Gastrocnemius medialis (tissue), 4 donors: ENCODE data around the gene ANKRD11. TPM values are rescaled to one million over a fixed set of nuclear protein-coding genes. Genes with fewer than 3 reads are reported as not detected.
A peak's percentile ranks its signal among the peaks of the same experiment; 100 is the strongest.

Experiments used
- ATAC-seq, 2 donors: fragments of 150-250 bp; one replicate each; pipeline ENCODE4 v1.9.1; 2016
- DNase-seq, 2 donors: peaks; one replicate each; pipeline ENCODE4 v3.0.0-alpha.2; 2019
- H3K27ac ChIP-seq, 4 donors: fragments of 200-600 bp; sonication (generic); 1 replicate in 1 of 4; 2 replicates in 3 of 4; pipeline ENCODE4 v1.5.1; 2016 to 2018; ENCODE audit warnings: mild to moderate bottlenecking in 2 of 4, moderate library complexity in 1 of 4
- H3K27me3 ChIP-seq, 3 donors: fragments of 200-600 bp; sonication (generic) in 2 of 3; 1 replicate in 1 of 3; 2 replicates in 2 of 3; pipeline versions ENCODE4 v1.5.1 to v1.6.0; 2016 to 2019; ENCODE audit warnings: mild to moderate bottlenecking in 1 of 3, moderate library complexity in 1 of 3
- H3K36me3 ChIP-seq, 2 donors: fragments of 200-600 bp; sonication (generic) in 1 of 2; one replicate each; pipeline ENCODE4 v1.5.1; 2017 to 2018
- H3K4me1 ChIP-seq, 2 donors: fragments of 200-600 bp; sonication (generic) in 1 of 2; one replicate each; pipeline ENCODE4 v1.5.1; 2016 to 2017; ENCODE audit warnings: mild to moderate bottlenecking in 2 of 2
- H3K4me3 ChIP-seq, 4 donors: fragments of 200-600 bp; sonication (generic) in 3 of 4; 1 replicate in 1 of 4; 2 replicates in 3 of 4; pipeline ENCODE4 v1.5.1; 2016 to 2019; ENCODE audit warnings: mild to moderate bottlenecking in 2 of 4
- H3K9me3 ChIP-seq, 3 donors: fragments of 200-600 bp; sonication (generic) in 2 of 3; 1 replicate in 1 of 3; 2 replicates in 2 of 3; pipeline ENCODE4 v1.5.1; 2016 to 2019
- CTCF ChIP-seq, 5 experiments: fragments of 450-650 bp in 3 of 5; fragments of 200-600 bp in 2 of 5; sonication (generic) in 2 of 5; IDR thresholded peaks in 4 of 5; conservative IDR thresholded peaks in 1 of 5; 1 replicate in 4 of 5; 2 replicates in 1 of 5; pipeline ENCODE4 v1.5.1; 2016 to 2019; ENCODE audit warnings: antibody characterized with exemption in 5 of 5, mild to moderate bottlenecking in 3 of 5, moderate library complexity in 3 of 5
- POLR2A ChIP-seq, 2 donors: fragments of 450-650 bp; IDR thresholded peaks; one replicate each; pipeline ENCODE4 v1.6.1; 2017; ENCODE audit warnings: antibody characterized with exemption in 2 of 2, mild to moderate bottlenecking in 2 of 2, moderate library complexity in 2 of 2
- in situ Hi-C, 4 donors: fragments of 200-750 bp; cut with MboI; loops; one replicate each; pipeline versions ENCODE4 v1.15.0 to v1.8.0; 2017; ENCODE audit warnings: low sequenced_read_pairs in 4 of 4
- intact Hi-C: fragments of 100-400 bp; cut with DNase I; formaldehyde crosslinking; loops from one replicate; pipeline ENCODE4 v1.15.1; 2023; ENCODE audit warnings: low total_unique reads
- total RNA-seq, 4 donors: library from RNA; depleted of rRNA; stranded (reverse); fragments of >200 nt; gene quantifications; one replicate each; pipeline versions ENCODE4 v1.1.0 to v1.2.3, GENCODE V29; 2016

The ANKRD11 gene
- total RNA-seq, 4 donors from 2014 or later = 26.0 to 77.0 (median 55.0) TPM

- peak overlapping the region in 3 of 4 donors; percentile 67 to 82 (median 80) for H3K27ac ChIP-seq
- no peak for ATAC-seq
These were observed 138.7 kb downstream of the ANKRD11 start for GRCh38 chr16:89351645-89352044.

GRCh38 chr16:89350701-89351380, 139.5 kb downstream of the ANKRD11 start:
- H3K4me1 ChIP-seq = peaks cover 35 to 45% of the 10 kb centered on the region in 2 donors
- intact Hi-C loops (loop anchor here (5.0 kb wide), 1 partner anchor 46 kb away; no protein-coding TSS in a partner anchor), in situ Hi-C loops (no loop called here)
- H3K36me3 ChIP-seq = no peaks in the 10 kb centered on the region
- H3K27ac ChIP-seq = peak overlapping the region in 2 of 4 donors; percentile 5 to 23
- no peak for TF ChIP-seq POLR2A (IDR thresholded peaks at IDR 0.05)
- TF ChIP-seq CTCF (IDR thresholded peaks at IDR 0.05 in 4 of 5, conservative IDR thresholded peaks at IDR 0.05 in 1 of 5) = no peak
- no peak for ATAC-seq
- H3K9me3 ChIP-seq = no peaks in the 10 kb centered on the region
- no peaks in the 10 kb centered on the region for H3K27me3 ChIP-seq
- no peak overlapping the region for H3K4me3 ChIP-seq
- DNase-seq = no peak

More at GRCh38 chr16:89351645-89352044, 138.7 kb downstream of the ANKRD11 start:
- TF ChIP-seq POLR2A (IDR thresholded peaks at IDR 0.05) (no peak), CTCF (IDR thresholded peaks at IDR 0.05 in 4 of 5, conservative IDR thresholded peaks at IDR 0.05 in 1 of 5) (no peak)
- Histone ChIP-seq H3K9me3 (no peaks in the 10 kb centered on the region), H3K4me3 (no peak overlapping the region), H3K4me1 (peaks cover 41 to 50% of the 10 kb centered on the region in 2 donors), H3K27me3 (no peaks in the 10 kb centered on the region), H3K36me3 (no peaks in the 10 kb centered on the region)
- intact Hi-C loops (loop anchor here (5.0 kb wide), 1 partner anchor 46 kb away; no protein-coding TSS in a partner anchor), in situ Hi-C loops (no loop called here)
- no peak for DNase-seq

- in situ Hi-C loops = loop anchor here in 1 of 4 donors (25.0 kb wide), 1 partner anchor 162 kb away; the partner anchor contains the start of gene SPG7
- TF ChIP-seq CTCF (IDR thresholded peaks at IDR 0.05 in 4 of 5, conservative IDR thresholded peaks at IDR 0.05 in 1 of 5) (no peak), POLR2A (IDR thresholded peaks at IDR 0.05) (no peak)
- H3K27me3 ChIP-seq = no peaks in the 10 kb centered on the region
- H3K4me3 ChIP-seq = no peak overlapping the region
- ATAC-seq = no peak
- peaks cover 39 to 46% of the 10 kb centered on the region in 2 donors for H3K4me1 ChIP-seq
- intact Hi-C loops = loop anchor here (5.0 kb wide), 1 partner anchor 47 kb away; no protein-coding TSS in a partner anchor
- H3K36me3 ChIP-seq = no peaks in the 10 kb centered on the region
- H3K27ac ChIP-seq = peak overlapping the region in 1 of 4 donors; percentile 5
- DNase-seq = no peak
- H3K9me3 ChIP-seq = no peaks in the 10 kb centered on the region
These were observed 140.3 kb downstream of the ANKRD11 start for GRCh38 chr16:89349947-89350633.

- intact Hi-C loops (no loop called here), in situ Hi-C loops (loop anchor here in 1 of 4 donors (25.0 kb wide), 1 partner anchor 164 kb away; the partner anchor contains the start of gene SPG7)
- no peak overlapping the region for H3K4me3 ChIP-seq
- H3K27me3 ChIP-seq = no peaks in the 10 kb centered on the region
- TF ChIP-seq CTCF (IDR thresholded peaks at IDR 0.05 in 4 of 5, conservative IDR thresholded peaks at IDR 0.05 in 1 of 5) (no peak), POLR2A (IDR thresholded peaks at IDR 0.05) (no peak)
- peaks cover 35 to 43% of the 10 kb centered on the region in 2 donors for H3K4me1 ChIP-seq
- H3K36me3 ChIP-seq = no peaks in the 10 kb centered on the region
- no peak overlapping the region for H3K27ac ChIP-seq
- H3K9me3 ChIP-seq = no peaks in the 10 kb centered on the region
- ATAC-seq (no peak), DNase-seq (no peak)
These were observed 142.6 kb downstream of the ANKRD11 start for GRCh38 chr16:89347807-89348206.
